ENCODE results near the gene MIAT.

Gene MIAT

DNA sequence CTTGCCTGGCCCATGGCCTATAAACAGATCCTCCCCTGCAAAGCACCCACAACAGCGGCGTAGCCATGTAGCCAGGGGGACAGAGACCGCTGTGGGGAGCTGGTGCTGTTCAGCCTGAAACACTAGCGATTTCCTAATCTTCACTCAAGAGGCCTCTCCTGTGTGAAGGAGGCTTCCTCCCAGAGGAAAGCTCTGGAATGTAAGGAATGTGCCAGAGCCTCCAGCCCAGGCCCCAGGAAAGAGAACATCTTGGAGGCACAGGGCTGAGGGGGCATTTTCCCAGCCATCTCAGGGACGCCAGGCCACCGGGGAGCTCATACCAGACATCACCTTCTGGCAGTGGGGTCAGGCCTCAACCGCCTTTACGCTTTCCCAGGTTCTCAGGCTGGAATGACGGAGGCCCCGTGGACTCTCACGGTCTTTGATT, 24.0 kb downstream of the MIAT start:
- DNase-seq (ENCODE audit: low read depth) = peak; percentile 89
- no peak overlapping the region for H3K4me3 ChIP-seq (ENCODE audit: low read length)
- TF ChIP-seq, protein P1, sequence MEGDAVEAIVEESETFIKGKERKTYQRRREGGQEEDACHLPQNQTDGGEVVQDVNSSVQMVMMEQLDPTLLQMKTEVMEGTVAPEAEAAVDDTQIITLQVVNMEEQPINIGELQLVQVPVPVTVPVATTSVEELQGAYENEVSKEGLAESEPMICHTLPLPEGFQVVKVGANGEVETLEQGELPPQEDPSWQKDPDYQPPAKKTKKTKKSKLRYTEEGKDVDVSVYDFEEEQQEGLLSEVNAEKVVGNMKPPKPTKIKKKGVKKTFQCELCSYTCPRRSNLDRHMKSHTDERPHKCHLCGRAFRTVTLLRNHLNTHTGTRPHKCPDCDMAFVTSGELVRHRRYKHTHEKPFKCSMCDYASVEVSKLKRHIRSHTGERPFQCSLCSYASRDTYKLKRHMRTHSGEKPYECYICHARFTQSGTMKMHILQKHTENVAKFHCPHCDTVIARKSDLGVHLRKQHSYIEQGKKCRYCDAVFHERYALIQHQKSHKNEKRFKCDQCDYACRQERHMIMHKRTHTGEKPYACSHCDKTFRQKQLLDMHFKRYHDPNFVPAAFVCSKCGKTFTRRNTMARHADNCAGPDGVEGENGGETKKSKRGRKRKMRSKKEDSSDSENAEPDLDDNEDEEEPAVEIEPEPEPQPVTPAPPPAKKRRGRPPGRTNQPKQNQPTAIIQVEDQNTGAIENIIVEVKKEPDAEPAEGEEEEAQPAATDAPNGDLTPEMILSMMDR (conservative IDR thresholded peaks at IDR 0.05; ENCODE audit: low read depth, low read length) = peak; percentile 29

GRCh38 chr22:26684168-26684567, 26.8 kb downstream of the MIAT start:
- TF ChIP-seq, protein P1 (conservative IDR thresholded peaks at IDR 0.05; ENCODE audit: low read depth, low read length) = no peak
- no peak for DNase-seq (ENCODE audit: low read depth)

GRCh38 chr22:26685601-26686000, 28.2 kb downstream of the MIAT start:
- TF ChIP-seq, protein P1 (conservative IDR thresholded peaks at IDR 0.05; ENCODE audit: low read depth, low read length) = no peak
- no peak overlapping the region for H3K4me3 ChIP-seq (ENCODE audit: low read length)
- DNase-seq (ENCODE audit: low read depth) = no peak

More at GRCh38 chr22:26684168-26684567, 26.8 kb downstream of the MIAT start:
- no peak overlapping the region for H3K4me3 ChIP-seq (ENCODE audit: low read length)

DNA sequence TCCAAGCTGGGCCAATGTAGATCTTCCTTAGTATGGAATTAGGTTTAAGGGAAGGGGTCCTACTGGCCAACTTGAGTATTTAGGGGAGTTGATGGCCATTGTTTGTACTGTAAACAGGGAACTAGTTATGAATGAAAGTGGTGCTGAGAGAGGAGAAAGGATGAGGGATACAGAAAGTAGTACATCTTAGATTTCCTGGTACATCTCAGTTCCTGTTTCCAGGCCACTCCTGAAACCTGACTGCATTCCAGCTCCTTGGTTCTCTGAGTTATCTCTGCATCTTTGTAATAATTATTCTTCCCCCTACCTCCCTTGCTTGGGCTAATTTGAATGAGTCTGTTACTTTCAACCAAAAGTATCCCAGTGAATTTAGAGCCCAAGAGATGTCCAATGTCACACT, 30.1 kb downstream of the MIAT start:
- TF ChIP-seq, protein P1 (conservative IDR thresholded peaks at IDR 0.05; ENCODE audit: low read depth, low read length) = no peak
- DNase-seq (ENCODE audit: low read depth) = no peak
- H3K4me3 ChIP-seq (ENCODE audit: low read length) = no peak overlapping the region

- H3K4me3 ChIP-seq (ENCODE audit: low read length) = no peak overlapping the region
- TF ChIP-seq, protein P1 (conservative IDR thresholded peaks at IDR 0.05; ENCODE audit: low read depth, low read length) = no peak
- no peak for DNase-seq (ENCODE audit: low read depth)
Measured at GRCh38 chr22:26689513-26690301, 32.3 kb downstream of the MIAT start.

DNA sequence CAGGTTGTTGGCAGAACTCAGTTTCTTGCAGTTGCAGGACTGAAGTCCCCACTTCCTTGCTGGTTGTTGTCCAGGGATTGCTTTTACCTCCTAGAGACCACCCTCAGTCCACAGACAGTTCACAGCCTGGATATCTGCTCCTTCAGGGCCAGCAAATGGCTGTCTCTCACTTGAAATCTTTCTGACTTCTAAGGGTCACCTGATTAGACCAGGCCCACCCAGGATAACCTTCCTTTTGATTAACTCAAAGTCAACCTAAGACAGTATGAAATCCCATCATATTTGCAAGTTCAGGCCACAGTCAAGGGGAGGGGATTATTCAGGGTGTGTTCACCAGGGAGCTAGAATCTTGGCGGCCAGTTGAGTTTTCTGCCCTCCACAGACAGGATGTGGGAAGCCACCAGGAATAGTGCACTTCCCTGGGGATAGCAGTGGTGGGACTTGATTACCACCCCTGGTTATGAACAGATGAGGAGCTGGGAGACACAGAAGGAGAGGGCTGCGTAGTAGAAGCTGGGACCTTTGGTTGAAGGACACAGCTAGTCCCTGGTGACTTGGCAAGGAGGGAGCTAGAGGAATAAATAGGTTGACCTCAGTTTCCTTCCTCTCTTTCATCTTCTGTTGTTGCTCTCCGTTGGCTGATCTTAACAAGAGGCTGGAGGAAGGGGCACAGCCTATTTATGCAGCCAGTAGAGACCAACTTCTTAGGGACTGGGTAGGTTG, 33.4 kb downstream of the MIAT start:
- no peak for DNase-seq (ENCODE audit: low read depth)
- TF ChIP-seq, protein P1 (conservative IDR thresholded peaks at IDR 0.05; ENCODE audit: low read depth, low read length) = no peak
- no peak overlapping the region for H3K4me3 ChIP-seq (ENCODE audit: low read length)

- DNase-seq (ENCODE audit: low read depth) = no peak
- no peak overlapping the region for H3K4me3 ChIP-seq (ENCODE audit: low read length)
- TF ChIP-seq, protein P1 (conservative IDR thresholded peaks at IDR 0.05; ENCODE audit: low read depth, low read length) = no peak
Measured at GRCh38 chr22:26691377-26691716, 34.0 kb downstream of the MIAT start.
